HTR-8/SVneo (cell line): Measurements from ENCODE around the gene RBM24.

Experiments used
- DNase-seq: peaks from one replicate; pipeline ENCODE4 v3.0.0; 2011; ENCODE audit warnings: low spot score, mixed read lengths; ENCODE audit not compliant: insufficient read length
- FAIRE-seq: peaks from 2 replicates; lab custom pipeline; 2011; peaks lifted over from hg19 to GRCh38; lab: Jason Lieb, UNC

Gene RBM24

DNA sequence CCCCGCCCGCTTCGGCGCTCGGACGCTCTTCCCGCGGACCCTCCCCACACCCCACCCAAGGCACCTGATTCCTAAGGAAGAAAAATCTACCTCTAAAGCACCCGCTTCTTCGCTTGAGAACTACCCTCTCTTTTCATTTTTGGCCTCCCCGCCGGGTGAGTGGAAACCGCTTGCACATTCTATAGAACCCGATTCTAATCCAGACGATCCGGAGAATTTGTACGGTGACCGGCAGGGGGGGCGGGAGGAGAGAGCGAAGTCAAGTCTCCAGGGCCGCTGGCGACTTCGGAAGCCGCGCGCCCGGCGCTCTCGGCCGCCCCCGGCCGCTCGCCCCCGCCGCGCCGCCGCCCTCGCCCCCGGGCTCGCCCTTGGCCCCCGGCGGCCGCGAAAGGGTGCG, at the start of gene RBM24:
Gene RBM24, plus strand, starts transcription at position 262 of the 397 bp plus-strand sequence. CDS start 221 bp downstream, outside the sequence.
- FAIRE-seq (no peak), DNase-seq (peak; percentile 55)

GRCh38 chr6:17233531-17233930, 47.6 kb upstream of the RBM24 start:
- FAIRE-seq (no peak), DNase-seq (no peak)

GRCh38 chr6:17237246-17237645, 43.9 kb upstream of the RBM24 start:
- DNase-seq: no peak
- FAIRE-seq: no peak

- DNase-seq: no peak
- no peak for FAIRE-seq
Observed at GRCh38 chr6:17239260-17239659, 41.9 kb upstream of the RBM24 start.

DNA sequence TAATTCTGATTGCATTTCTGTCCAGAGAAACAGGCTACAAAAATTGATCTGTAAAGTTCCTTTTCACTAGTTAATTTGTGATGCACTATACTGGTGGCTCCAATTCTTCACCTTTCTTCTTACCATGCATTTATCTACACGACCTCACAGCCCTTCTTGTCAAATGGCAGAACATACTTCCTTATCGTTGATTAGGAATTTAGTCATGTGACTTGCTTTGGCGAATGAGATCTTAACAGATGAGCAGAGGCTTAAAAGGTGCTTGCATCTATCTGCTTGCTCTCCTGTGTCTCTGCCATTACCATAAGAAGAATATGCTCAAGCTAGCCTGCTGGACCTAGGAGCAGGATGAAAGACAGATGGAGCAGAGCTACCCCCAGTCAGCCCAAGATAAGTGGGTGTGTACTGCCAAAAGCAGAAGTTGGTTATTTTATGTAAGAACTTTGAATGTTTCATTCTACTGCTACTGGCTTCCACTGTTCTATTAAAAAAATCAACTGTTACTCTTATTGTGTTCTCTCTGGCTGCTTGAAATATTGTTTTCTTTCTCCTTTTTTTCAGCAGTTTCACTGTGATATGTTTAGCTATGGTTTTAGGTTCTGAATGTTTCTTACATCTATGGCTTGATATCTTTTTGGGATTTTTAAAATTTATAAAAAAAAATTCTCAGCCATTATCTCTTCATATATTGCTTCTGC, 40.2 kb upstream of the RBM24 start:
- FAIRE-seq (no peak), DNase-seq (no peak)

GRCh38 chr6:17242087-17242486, 39.1 kb upstream of the RBM24 start:
- DNase-seq (no peak), FAIRE-seq (no peak)

DNA sequence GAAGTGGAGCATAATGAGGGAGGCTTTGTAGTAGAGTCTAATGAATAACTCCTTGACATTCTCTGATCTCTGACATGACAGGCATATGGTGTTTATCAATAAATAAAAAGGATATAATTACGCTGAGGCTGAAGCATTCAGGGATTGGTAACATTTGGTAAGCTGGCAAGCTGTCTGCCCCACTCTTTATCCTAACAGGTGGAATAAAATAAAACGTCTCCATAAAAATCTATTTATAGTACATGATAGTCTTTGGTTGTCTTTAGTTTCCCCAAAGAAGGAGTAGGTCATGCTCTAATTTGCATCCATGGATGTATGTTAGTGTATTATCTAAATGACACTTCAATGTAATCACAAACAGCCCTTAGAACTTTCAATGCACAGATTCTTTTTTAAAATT, 30.9 kb upstream of the RBM24 start:
- FAIRE-seq: no peak
- DNase-seq: no peak

DNA sequence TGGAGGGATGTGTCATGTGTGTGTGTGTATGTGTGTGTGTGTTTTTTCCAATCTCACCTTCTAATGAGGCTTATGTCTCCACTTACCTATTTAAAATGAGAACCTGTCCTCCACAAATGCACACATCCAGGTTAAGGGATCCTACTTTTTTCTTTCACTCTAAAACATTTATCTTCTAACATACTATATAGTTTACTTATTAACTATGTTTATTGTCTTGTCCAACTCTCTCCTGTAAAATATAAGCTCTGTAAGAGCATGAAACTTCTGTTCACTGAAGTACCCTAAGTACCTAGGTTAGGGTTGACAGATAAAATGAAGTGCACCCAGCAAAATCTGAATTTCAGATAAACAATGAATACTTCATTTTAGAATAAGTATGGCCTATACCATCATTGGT, 29.2 kb upstream of the RBM24 start:
- FAIRE-seq (no peak), DNase-seq (no peak)

- FAIRE-seq (no peak), DNase-seq (no peak)
Observed at GRCh38 chr6:17258749-17259148, 22.4 kb upstream of the RBM24 start.

DNA sequence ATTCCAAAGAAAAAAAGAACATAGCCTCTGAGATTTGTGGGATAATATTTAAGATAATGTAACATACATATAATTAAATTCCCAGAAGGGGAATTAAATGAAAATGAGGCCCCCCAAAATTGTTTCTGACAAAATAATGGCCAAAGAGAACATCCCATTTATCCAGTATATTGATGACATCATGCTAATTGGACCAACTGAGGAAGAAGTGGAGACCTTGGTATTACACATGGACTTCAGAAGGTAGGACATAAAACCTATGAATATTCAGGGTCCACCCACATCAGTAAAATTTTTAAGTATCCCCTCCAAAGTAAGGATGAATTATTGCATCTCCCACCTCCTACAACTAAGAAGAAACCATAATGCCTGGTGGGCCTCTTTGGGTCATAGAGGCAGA, 15.6 kb upstream of the RBM24 start:
- FAIRE-seq: no peak
- DNase-seq: no peak

- no peak for DNase-seq
- FAIRE-seq: no peak
Observed at GRCh38 chr6:17267566-17267965, 13.6 kb upstream of the RBM24 start.

- DNase-seq (peak; percentile 39), FAIRE-seq (peak; percentile 68)
Observed at GRCh38 chr6:17268114-17268513, 13.0 kb upstream of the RBM24 start.

DNA sequence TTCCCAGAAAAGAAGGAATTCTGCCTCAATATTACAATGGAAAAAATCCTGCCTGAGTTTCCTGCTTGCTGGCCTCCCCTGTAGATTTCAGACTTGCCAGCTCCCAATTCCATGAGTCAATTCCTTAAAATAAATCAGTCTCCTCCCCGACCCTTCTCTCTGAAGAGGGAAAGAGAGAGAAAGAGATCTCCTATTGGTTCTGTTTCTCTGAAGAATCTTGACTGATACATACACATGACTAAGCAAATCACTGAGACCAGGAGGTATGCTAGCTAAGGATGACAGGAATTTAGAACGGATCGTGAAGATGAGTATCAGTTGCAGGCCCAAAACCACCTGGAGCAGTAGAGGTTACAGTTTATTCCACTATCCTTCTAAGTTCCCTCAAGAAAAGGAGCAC, 11.3 kb upstream of the RBM24 start:
- DNase-seq: no peak
- no peak for FAIRE-seq

DNA sequence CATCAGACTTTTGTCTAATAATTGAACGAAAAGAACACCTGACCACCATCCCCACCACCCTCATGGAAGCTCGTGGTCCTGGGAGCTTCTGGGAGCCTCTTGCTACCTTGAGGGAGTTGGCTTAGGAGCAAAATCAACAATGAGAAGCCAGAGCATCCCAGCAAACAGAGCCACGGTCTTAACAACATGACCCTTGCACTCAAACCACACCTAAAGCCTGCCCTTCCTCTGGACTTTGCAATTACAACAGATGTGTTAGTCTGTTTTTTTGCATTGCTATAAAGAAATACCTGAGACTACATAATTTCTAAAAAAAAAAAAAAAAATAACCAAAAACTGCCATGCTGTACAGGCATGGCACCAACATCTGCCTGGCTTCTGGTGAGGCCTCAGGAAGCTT, 9.5 kb upstream of the RBM24 start:
- FAIRE-seq (no peak), DNase-seq (no peak)

DNA sequence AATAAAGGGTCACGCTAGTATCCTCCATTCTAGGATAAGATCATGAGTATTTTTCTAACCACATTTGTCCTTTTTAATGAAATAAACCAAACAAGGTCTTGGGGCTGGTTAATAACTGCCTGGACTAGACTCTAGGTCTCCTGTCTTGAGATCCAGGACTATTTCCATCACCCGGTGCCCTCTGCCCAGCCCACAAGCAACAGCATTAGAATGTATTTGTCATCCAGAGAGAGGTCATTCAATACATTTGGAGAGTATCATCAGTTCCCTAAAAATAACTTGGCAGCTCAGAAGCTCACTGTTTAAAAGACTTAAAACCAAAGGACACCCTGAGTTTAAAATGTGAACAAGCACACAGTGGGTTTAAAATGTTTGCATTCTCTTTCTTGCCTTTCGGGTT, 4.4 kb upstream of the RBM24 start:
- no peak for FAIRE-seq
- no peak for DNase-seq

- DNase-seq: no peak
- no peak for FAIRE-seq
Observed at GRCh38 chr6:17277256-17277655, 3.9 kb upstream of the RBM24 start.

GRCh38 chr6:17278289-17279063, 2.7 kb upstream of the RBM24 start:
- peak; percentile 31 for FAIRE-seq
- DNase-seq: peak; percentile 46

DNA sequence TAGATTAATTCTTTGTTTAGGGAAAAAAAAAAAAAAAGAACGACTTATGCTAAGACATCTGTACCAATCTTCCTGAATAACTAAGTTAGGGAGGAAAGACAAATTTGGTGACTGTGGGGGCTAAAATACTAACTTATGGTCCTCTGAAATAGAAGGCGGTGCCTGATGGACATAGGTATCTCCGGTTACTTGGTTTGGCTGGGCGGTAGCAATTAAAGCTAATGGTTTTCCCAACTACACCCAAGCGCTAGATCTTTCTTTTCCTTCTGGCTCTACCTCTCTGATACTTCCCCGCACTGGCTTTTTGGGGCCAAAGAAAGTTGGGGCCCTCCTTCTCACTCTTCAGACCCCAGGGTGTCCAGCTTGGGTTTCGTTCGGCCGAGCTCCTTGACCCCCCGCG, 1.0 kb upstream of the RBM24 start:
- DNase-seq (no peak), FAIRE-seq (no peak)

DNA sequence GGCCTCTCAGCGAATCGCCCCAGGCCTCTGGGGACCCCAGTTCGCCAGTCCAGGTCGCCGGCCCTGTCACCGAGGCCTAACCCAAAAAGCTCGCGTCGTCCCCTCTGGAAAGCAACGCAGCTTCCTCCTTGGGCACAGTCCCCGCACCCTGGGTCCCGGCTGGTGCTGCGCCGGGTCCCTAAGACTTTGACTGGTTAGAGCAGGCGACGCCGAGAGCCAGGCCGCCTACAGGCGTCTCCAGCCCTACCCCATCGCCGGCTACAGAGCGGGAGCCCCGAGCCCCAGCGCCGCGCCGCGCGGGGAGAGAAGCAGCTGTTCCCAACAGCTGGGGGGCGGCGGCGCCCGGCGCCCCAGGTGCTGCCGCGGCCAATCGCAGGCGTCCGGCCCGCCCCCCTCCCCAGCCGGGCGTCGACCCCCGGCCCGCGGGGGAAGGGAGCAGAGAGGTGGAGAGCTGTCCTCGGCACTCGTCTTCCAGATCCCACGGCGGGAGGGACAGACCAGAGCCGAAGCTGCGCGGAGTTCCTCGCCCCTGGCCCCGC, 540 bp upstream of the RBM24 start:
- FAIRE-seq (no peak), DNase-seq (no peak)

GRCh38 chr6:17281497-17282481, 628 bp downstream of the RBM24 start:
- DNase-seq (no peak), FAIRE-seq (peak; percentile 36)
